SK-N-SH (cell line): ENCODE results near the gene FRYL. TPM values are rescaled to one million over a fixed set of nuclear protein-coding genes. Genes with fewer than 3 reads are reported as not detected.
A peak's percentile ranks its signal among the peaks of the same experiment; 100 is the strongest.

ENCODE experiments used
- CTCF ChIA-PET: fragments of 300-600, 350-600 bp; formaldehyde crosslinking; extraction: SDS; loops from one replicate; lab custom pipeline; 2021; lab: Yijun Ruan, JAX
- POLR2A ChIA-PET: fragments of 350-600 bp; sonication (Branson Sonifier 250); formaldehyde crosslinking; extraction: SDS; loops from one replicate; lab custom pipeline; 2020; ENCODE audit warnings: antibody characterized with exemption, inconsistent platforms; lab: Yijun Ruan, JAX
- DNase-seq: peaks from one replicate; pipeline ENCODE4 v3.0.0; 2012
- H2AFZ ChIP-seq: fragments of 200-600 bp; sonication (generic); 2 replicates; pipeline ENCODE4 v1.8.1; 2016; ENCODE audit warnings: antibody characterized with exemption, mild to moderate bottlenecking, low read depth
- H3F3A ChIP-seq: fragments of 200-600 bp; sonication (generic); replicated peaks from 2 replicates; pipeline ENCODE3; 2016; ENCODE audit warnings: antibody characterized with exemption, mild to moderate bottlenecking; ENCODE audit not compliant: insufficient read depth
- H3K27ac ChIP-seq, 2 experiments: fragments of 200-500 bp in 1 of 2; fragments of 200-600 bp in 1 of 2; sonication (Bioruptor generic) in 1 of 2; sonication (generic), shearing (Covaris generic) in 1 of 2; 2 replicates each; pipeline versions ENCODE4 v1.5.1 to v1.6.1; 2014 to 2016; ENCODE audit warnings: low read depth in 2 of 2, inconsistent platforms in 1 of 2, low read length in 1 of 2, mild to moderate bottlenecking in 1 of 2, mixed read lengths in 1 of 2
- H3K27me3 ChIP-seq: fragments of 200-600 bp; sonication (generic), shearing (Covaris generic); 2 replicates; pipeline ENCODE4 v1.6.1; 2016; ENCODE audit warnings: mixed run types; ENCODE audit not compliant: insufficient read depth
- H3K36me3 ChIP-seq, 2 experiments: fragments of 200-500 bp in 1 of 2; fragments of 200-600 bp in 1 of 2; sonication (Bioruptor generic) in 1 of 2; sonication (generic) in 1 of 2; replicated peaks in 1 of 2; 2 replicates each; pipeline versions ENCODE3 to v1.5.1; 2014 to 2016; ENCODE audit warnings: low read length in 1 of 2, mild to moderate bottlenecking in 1 of 2; ENCODE audit not compliant: insufficient read depth in 2 of 2, control insufficient read depth in 1 of 2
- H3K4me1 ChIP-seq, 2 experiments: fragments of 200-500 bp in 1 of 2; fragments of 200-600 bp in 1 of 2; sonication (Bioruptor generic) in 1 of 2; sonication (generic), shearing (Covaris generic) in 1 of 2; 2 replicates each; pipeline versions ENCODE4 v1.5.1 to v1.6.1; 2014 to 2016; ENCODE audit warnings: low read depth in 1 of 2, low read length in 1 of 2, mixed run types in 1 of 2; ENCODE audit not compliant: insufficient read depth in 2 of 2, control insufficient read depth in 1 of 2
- H3K4me2 ChIP-seq: fragments of 200-600 bp; sonication (generic), shearing (Covaris generic); 2 replicates; pipeline ENCODE4 v1.6.1; 2017; ENCODE audit warnings: mixed run types
- H3K4me3 ChIP-seq, 2 experiments: fragments of 200-500 bp in 1 of 2; fragments of 200-600 bp in 1 of 2; sonication (Bioruptor generic) in 1 of 2; sonication (generic), shearing (Covaris generic) in 1 of 2; 2 replicates each; pipeline versions ENCODE4 v1.5.1 to v1.8.1; 2014 to 2016; ENCODE audit warnings: low read depth in 2 of 2, inconsistent platforms in 1 of 2, low read length in 1 of 2, mild to moderate bottlenecking in 1 of 2, mixed read lengths in 1 of 2, moderate library complexity in 1 of 2
- H3K79me2 ChIP-seq: fragments of 200-600 bp; sonication (generic); 2 replicates; pipeline ENCODE4 v1.8.1; 2017; ENCODE audit warnings: mild to moderate bottlenecking; ENCODE audit not compliant: insufficient read depth
- H3K9ac ChIP-seq: fragments of 200-600 bp; sonication (generic); 2 replicates; pipeline ENCODE4 v1.6.1; 2017; ENCODE audit warnings: mixed run types
- H3K9me2 ChIP-seq: fragments of 200-600 bp; sonication (generic); 2 replicates; pipeline ENCODE4 v1.6.1; 2017; ENCODE audit warnings: mixed run types
- H3K9me3 ChIP-seq: fragments of 200-600 bp; sonication (generic); 2 replicates; pipeline ENCODE4 v1.6.1; 2017; ENCODE audit warnings: mixed run types, mild to moderate bottlenecking, moderate library complexity
- H4K20me1 ChIP-seq: fragments of 200-600 bp; sonication (generic); 2 replicates; pipeline ENCODE4 v1.6.1; 2017; ENCODE audit warnings: mild to moderate bottlenecking, mixed run types; ENCODE audit not compliant: insufficient read depth
- EP300 ChIP-seq, 2 experiments: IDR thresholded peaks; 2 replicates each; pipeline versions ENCODE4 v1.4.0 to v1.6.1; 2012; ENCODE audit warnings: borderline replicate concordance in 1 of 2, low read depth in 1 of 2, low read length in 1 of 2
- FOXM1 ChIP-seq: IDR thresholded peaks from 2 replicates; pipeline ENCODE4 v1.4.0; 2012; ENCODE audit warnings: low read depth, mild to moderate bottlenecking
- IRF3 ChIP-seq: fragments of 150-350 bp; IDR thresholded peaks from 2 replicates; pipeline ENCODE4 v1.6.1; 2016; ENCODE audit warnings: mild to moderate bottlenecking, low read depth, low read length
- NFIC ChIP-seq: IDR thresholded peaks from 2 replicates; pipeline ENCODE4 v1.4.0; 2012; ENCODE audit warnings: borderline replicate concordance
- RAD21 ChIP-seq: IDR thresholded peaks from 2 replicates; pipeline ENCODE4 v1.6.1; 2012; ENCODE audit warnings: mild to moderate bottlenecking, low read length
- RXRA ChIP-seq: IDR thresholded peaks from 2 replicates; pipeline ENCODE4 v1.4.0; 2012; ENCODE audit warnings: low read depth, mild to moderate bottlenecking, borderline replicate concordance
- SMC3 ChIP-seq: IDR thresholded peaks from 2 replicates; pipeline ENCODE4 v1.6.1; 2012; ENCODE audit warnings: low read depth, low read length, improper control_type of control experiment
- USF1 ChIP-seq: IDR thresholded peaks from 2 replicates; pipeline ENCODE4 v1.4.0; 2012; ENCODE audit warnings: low read depth, borderline replicate concordance
- YY1 ChIP-seq: IDR thresholded peaks from 2 replicates; pipeline ENCODE4 v1.4.0; 2012; ENCODE audit warnings: low read depth, mild to moderate bottlenecking
- WGBS: methylation state at CpG from one replicate; pipeline ENCODE4 v1.1.6; 2017; ENCODE audit warnings: low lambda C conversion rate; 5-methylcytosine and 5-hydroxymethylcytosine counted together
- polyA plus RNA-seq, 3 experiments: library from polyadenylated mRNA; depleted of rRNA; stranded (reverse); fragments of >200 nt; gene quantifications; 2 replicates each; pipeline ENCODE4 v1.2.3, GENCODE V29; 2012
- TF ChIP-seq, protein P1 (sequence below): IDR thresholded peaks from 2 replicates; pipeline ENCODE4 v1.4.0; 2012; ENCODE audit warnings: low read depth

FRYL gene
- polyA plus RNA-seq, 1 of the 3 experiments (the other 2 are of a cell fraction) = 8.2 TPM

DNA sequence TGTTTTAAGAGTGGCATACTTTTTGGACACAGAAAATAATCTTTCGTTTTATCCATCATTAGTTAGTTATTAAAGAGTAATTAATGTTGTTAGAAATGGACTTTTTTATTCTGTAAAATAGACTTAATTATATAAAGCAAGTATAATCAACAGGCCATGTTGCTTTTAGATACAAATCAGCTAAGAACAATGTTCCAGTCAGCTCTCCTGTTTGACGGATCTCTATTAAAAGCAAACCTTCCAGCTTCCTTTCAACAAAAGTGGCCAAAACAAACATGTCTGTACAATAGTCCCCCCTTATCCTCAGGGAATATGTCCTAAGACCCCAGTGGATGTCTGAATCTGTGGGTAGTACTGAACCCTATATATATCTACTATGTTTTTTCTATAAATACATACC, 301.8 kb downstream of the FRYL start:
- Histone ChIP-seq H3K9me2 (no peaks in the 10 kb centered on the region), H3K4me1 (peaks cover 0 to 26% of the 10 kb centered on the region in 2 experiments; a peak in 2 of 4 replicates), H3K36me3 (no peaks in the 10 kb centered on the region), H4K20me1 (no peaks in the 10 kb centered on the region), H2AFZ (no peak overlapping the region), H3K4me3 (no peak overlapping the region), H3K27ac (peak overlapping the region in 1 of 2 experiments; percentile 29; a peak in 2 of 4 replicates), H3K79me2 (no peaks in the 10 kb centered on the region), H3K9me3 (no peaks in the 10 kb centered on the region), H3F3A (peaks cover 4% of the 10 kb centered on the region), H3K9ac (no peak overlapping the region), H3K4me2 (no peak overlapping the region), H3K27me3 (no peaks in the 10 kb centered on the region)
- ChIA-PET POLR2A (no interaction called here), CTCF (interaction anchor here (1.4 kb wide), 1 partner anchor 68 kb away, joined by 3 read pairs; no protein-coding TSS in a partner anchor)
- TF ChIP-seq, protein P1, sequence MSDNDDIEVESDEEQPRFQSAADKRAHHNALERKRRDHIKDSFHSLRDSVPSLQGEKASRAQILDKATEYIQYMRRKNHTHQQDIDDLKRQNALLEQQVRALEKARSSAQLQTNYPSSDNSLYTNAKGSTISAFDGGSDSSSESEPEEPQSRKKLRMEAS = no peak
- TF ChIP-seq USF1 = no peak
- no peak for TF ChIP-seq RAD21
- TF ChIP-seq EP300 (IDR thresholded peaks at IDR 0.05; ENCODE audit: borderline replicate concordance in 1 of 2, low read depth in 1 of 2, low read length in 1 of 2) = no peak
- TF ChIP-seq FOXM1 = no peak
- no peak for TF ChIP-seq RXRA
- DNase-seq = no peak
- WGBS = 67% methylated on average over 2 of the region's 2 CpGs

- ChIA-PET CTCF (interaction anchor here (1.6 kb wide), 1 partner anchor 22 kb away, joined by 4 read pairs; no protein-coding TSS in a partner anchor), POLR2A (interaction anchor here (1.4 kb wide), 1 partner anchor 13 kb away, joined by 3 read pairs; no protein-coding TSS in a partner anchor)
- Histone ChIP-seq H4K20me1 (no peaks in the 10 kb centered on the region), H3K4me1 (peaks cover under 1 to 16% of the 10 kb centered on the region in 2 experiments; a peak in 3 of 4 replicates), H3K9me3 (no peaks in the 10 kb centered on the region), H3K27me3 (no peaks in the 10 kb centered on the region), H2AFZ (no peak overlapping the region), H3K9ac (no peak overlapping the region), H3K4me3 (no peak overlapping the region), H3K27ac (no peak overlapping the region), H3K9me2 (no peaks in the 10 kb centered on the region), H3F3A (peaks cover 4% of the 10 kb centered on the region), H3K79me2 (no peaks in the 10 kb centered on the region), H3K36me3 (no peaks in the 10 kb centered on the region), H3K4me2 (no peak overlapping the region)
- WGBS = 90% methylated on average over 6 of the region's 6 CpGs
- no peak for DNase-seq
- no peak for TF ChIP-seq SMC3
- TF ChIP-seq IRF3 = no peak
- TF ChIP-seq NFIC = no peak
- no peak for TF ChIP-seq YY1
Observed at GRCh38 chr4:48475770-48476169, 304.3 kb downstream of the FRYL start.
